ENCODE results near the gene STAM.

Gene STAM

GRCh38 chr10:17730667-17731066 lies 86.7 kb downstream of the STAM start:
- DNase-seq (ENCODE audit: low read depth in 2 of 2): no peak

- no peak for DNase-seq (ENCODE audit: low read depth in 2 of 2)
These were observed 87.5 kb downstream of the STAM start for GRCh38 chr10:17731331-17732020.

GRCh38 chr10:17733620-17734019 lies 89.7 kb downstream of the STAM start:
- no peak for DNase-seq (ENCODE audit: low read depth in 2 of 2)

GRCh38 chr10:17734432-17735080 lies 90.6 kb downstream of the STAM start:
- no peak for DNase-seq (ENCODE audit: low read depth in 2 of 2)

GRCh38 chr10:17735166-17735941 lies 91.4 kb downstream of the STAM start:
- no peak for DNase-seq (ENCODE audit: low read depth in 2 of 2)

GRCh38 chr10:17736223-17736622 lies 92.3 kb downstream of the STAM start:
- no peak for DNase-seq (ENCODE audit: low read depth in 2 of 2)

- no peak for DNase-seq (ENCODE audit: low read depth in 2 of 2)
These were observed 93.3 kb downstream of the STAM start for GRCh38 chr10:17737027-17737965.

GRCh38 chr10:17740668-17741067 lies 96.7 kb downstream of the STAM start:
- no peak for DNase-seq (ENCODE audit: low read depth in 2 of 2)

GRCh38 chr10:17742918-17743317 lies 99.0 kb downstream of the STAM start:
- DNase-seq (ENCODE audit: low read depth in 2 of 2): peak; percentile 26 to 73

- DNase-seq (ENCODE audit: low read depth in 2 of 2): no peak
These were observed 99.5 kb downstream of the STAM start for GRCh38 chr10:17743437-17743836.

- DNase-seq (ENCODE audit: low read depth in 2 of 2): no peak
These were observed 100.5 kb downstream of the STAM start for GRCh38 chr10:17744341-17744861.

- no peak for DNase-seq (ENCODE audit: low read depth in 2 of 2)
These were observed 104.1 kb downstream of the STAM start for GRCh38 chr10:17747883-17748550.

- no peak for DNase-seq (ENCODE audit: low read depth in 2 of 2)
These were observed 105.9 kb downstream of the STAM start for GRCh38 chr10:17749890-17750289.

GRCh38 chr10:17751781-17752445 lies 108.0 kb downstream of the STAM start, which contains the start of gene TMEM236:
Gene TMEM236, plus strand, starts transcription at chr10:17752201. Its CDS starts 95 bp downstream, at chr10:17752296.
- DNase-seq (ENCODE audit: low read depth in 2 of 2): no peak

GRCh38 chr10:17756557-17757217 lies 112.7 kb downstream of the STAM start:
- no peak for DNase-seq (ENCODE audit: low read depth in 2 of 2)

- DNase-seq (ENCODE audit: low read depth in 2 of 2): no peak
These were observed 114.2 kb downstream of the STAM start for GRCh38 chr10:17758200-17758599.

- DNase-seq (ENCODE audit: low read depth in 2 of 2): no peak
These were observed 114.9 kb downstream of the STAM start for GRCh38 chr10:17758896-17759295.

- no peak for DNase-seq (ENCODE audit: low read depth in 2 of 2)
These were observed 120.2 kb downstream of the STAM start for GRCh38 chr10:17764142-17764541.

- no peak for DNase-seq (ENCODE audit: low read depth in 2 of 2)
These were observed 121.7 kb downstream of the STAM start for GRCh38 chr10:17765602-17766001.
